SK-N-SH treated with all-trans-retinoic acid at 6 μM for 48 hours (cell line): ENCODE data around the gene CFAP45.

Source experiments
- ARNTL ChIP-seq: fragments of 450-650 bp; formaldehyde crosslinking; IDR thresholded peaks from 2 replicates; pipeline ENCODE4 v1.5.0; 2020; ENCODE audit warnings: low read depth, mild to moderate bottlenecking, moderate library complexity, borderline replicate concordance
- CREB5 ChIP-seq: fragments of 250-450 bp; sonication (Bioruptor Pico); IDR thresholded peaks from 2 replicates; pipeline ENCODE4 v1.5.1; 2020; ENCODE audit warnings: low read depth, mild to moderate bottlenecking, moderate library complexity
- ESRRG ChIP-seq: fragments of 250-450 bp; sonication (Bioruptor Pico); IDR thresholded peaks from 2 replicates; pipeline ENCODE4 v1.6.1; 2021; ENCODE audit warnings: mild to moderate bottlenecking
- PATZ1 ChIP-seq: fragments of 250-450 bp; sonication (Bioruptor Pico); IDR thresholded peaks from 2 replicates; pipeline ENCODE4 v1.8.0; 2020; ENCODE audit warnings: mild to moderate bottlenecking, moderate library complexity, borderline replicate concordance
- RARB ChIP-seq: fragments of 250-450 bp; sonication (Bioruptor Pico); IDR thresholded peaks from 2 replicates; pipeline ENCODE4 v1.8.0; 2021; ENCODE audit warnings: mild to moderate bottlenecking, moderate library complexity
- TSHZ2 ChIP-seq: fragments of 250-450 bp; sonication (Bioruptor Pico); IDR thresholded peaks from 2 replicates; pipeline ENCODE4 v1.5.0; 2020; ENCODE audit warnings: mild to moderate bottlenecking, moderate library complexity
- ZC3H10 ChIP-seq: fragments of 250-450 bp; sonication (Bioruptor Pico); IDR thresholded peaks from 2 replicates; pipeline ENCODE4 v1.5.1; 2021; ENCODE audit warnings: mild to moderate bottlenecking, moderate library complexity
- ZNF565 ChIP-seq: fragments of 450-650 bp; formaldehyde crosslinking; conservative IDR thresholded peaks from 2 replicates; pipeline ENCODE4 v1.5.0; 2020; ENCODE audit warnings: low read depth, mild to moderate bottlenecking, moderate library complexity
- ZNF70 ChIP-seq: fragments of 450-650 bp; formaldehyde crosslinking; IDR thresholded peaks from 2 replicates; pipeline ENCODE4 v1.5.0; 2020; ENCODE audit warnings: mild to moderate bottlenecking, moderate library complexity

GRCh38 chr1:159930216-159930615 is 30.3 kb upstream of the CFAP45 start:
- TF ChIP-seq TSHZ2 (CRISPR knock-in tag) (no peak), CREB5 (CRISPR knock-in tag) (no peak), ZNF70 (CRISPR knock-in tag) (no peak), ZNF565 (no peak), ESRRG (CRISPR knock-in tag) (no peak), RARB (CRISPR knock-in tag) (no peak), ARNTL (CRISPR knock-in tag) (no peak), PATZ1 (CRISPR knock-in tag) (no peak), ZC3H10 (no peak)
